ENCODE measurements around the gene STK32B.

- TF ChIP-seq CTCF (IDR thresholded peaks at IDR 0.05) (no peak), POLR2A (IDR thresholded peaks at IDR 0.05) (no peak), EP300 (IDR thresholded peaks at IDR 0.05) (no peak)
Observed at GRCh38 chr4:5188130-5188529, 136.8 kb downstream of the STK32B start.
